Esophagus squamous epithelium (tissue), 5 donors: ENCODE results near the gene PUM1. TPM values are rescaled to one million over a fixed set of nuclear protein-coding genes. Genes with fewer than 3 reads are reported as not detected.

Experiments used
- DNase-seq: peaks from one replicate; lab custom pipeline; 2025; lab: John Stamatoyannopoulos, UW
- H3K27ac ChIP-seq, 4 donors: fragments of 200-600 bp; sonication (generic); one replicate each; pipeline ENCODE4 v1.5.1; 2016 to 2019; ENCODE audit warnings: mild to moderate bottlenecking in 1 of 4
- H3K27me3 ChIP-seq, 4 donors: fragments of 200-600 bp; sonication (generic); 1 replicate in 3 of 4; 2 replicates in 1 of 4; pipeline versions ENCODE4 v1.5.1 to v1.6.0; 2017 to 2021; ENCODE audit warnings: antibody characterized with exemption in 1 of 4
- H3K36me3 ChIP-seq, 3 donors: fragments of 200-600 bp; sonication (generic); one replicate each; pipeline ENCODE4 v1.5.1; 2016 to 2019
- H3K4me1 ChIP-seq, 3 donors: fragments of 200-600 bp; sonication (generic); one replicate each; pipeline ENCODE4 v1.5.1; 2017 to 2019
- H3K4me3 ChIP-seq, 4 donors: fragments of 200-600 bp; sonication (generic); 1 replicate in 3 of 4; 2 replicates in 1 of 4; pipeline ENCODE4 v1.5.1; 2016 to 2019; ENCODE audit warnings: mild to moderate bottlenecking in 2 of 4, moderate library complexity in 1 of 4
- H3K9me3 ChIP-seq, 3 donors: fragments of 200-600 bp; sonication (generic); one replicate each; pipeline ENCODE4 v1.5.1; 2016 to 2019
- POLR2A ChIP-seq, 4 donors: fragments of 450-650 bp; IDR thresholded peaks; one replicate each; pipeline ENCODE4 v1.6.1; 2017; ENCODE audit warnings: antibody characterized with exemption in 4 of 4, mild to moderate bottlenecking in 4 of 4, moderate library complexity in 3 of 4
- WGBS, 2 donors: methylation state at CpG; one replicate each; pipeline ENCODE4 v1.1.5; 2018; 5-methylcytosine and 5-hydroxymethylcytosine counted together
- intact Hi-C: fragments of 100-400 bp; cut with DNase I; formaldehyde crosslinking; loops from one replicate; pipeline ENCODE4 v1.15.0; 2022
- total RNA-seq, 4 donors: library from RNA; depleted of rRNA; stranded (reverse); fragments of >200 nt; gene quantifications; one replicate each; pipeline ENCODE4 v1.1.0, GENCODE V29; 2016
- TF ChIP-seq, protein P1 (sequence below), 6 experiments: fragments of 450-650 bp in 4 of 6; fragments of 200-600 bp in 2 of 6; sonication (generic) in 2 of 6; IDR thresholded peaks; one replicate each; pipeline ENCODE4 v1.5.1; 2016 to 2019; ENCODE audit warnings: antibody characterized with exemption in 6 of 6, mild to moderate bottlenecking in 4 of 6, moderate library complexity in 4 of 6
- donor health status: DM: yes; HTN: yes; CAD: no.

The PUM1 gene
- total RNA-seq, 4 donors from 2014 or later = 41.6 to 88.1 (median 53.9) TPM

DNA sequence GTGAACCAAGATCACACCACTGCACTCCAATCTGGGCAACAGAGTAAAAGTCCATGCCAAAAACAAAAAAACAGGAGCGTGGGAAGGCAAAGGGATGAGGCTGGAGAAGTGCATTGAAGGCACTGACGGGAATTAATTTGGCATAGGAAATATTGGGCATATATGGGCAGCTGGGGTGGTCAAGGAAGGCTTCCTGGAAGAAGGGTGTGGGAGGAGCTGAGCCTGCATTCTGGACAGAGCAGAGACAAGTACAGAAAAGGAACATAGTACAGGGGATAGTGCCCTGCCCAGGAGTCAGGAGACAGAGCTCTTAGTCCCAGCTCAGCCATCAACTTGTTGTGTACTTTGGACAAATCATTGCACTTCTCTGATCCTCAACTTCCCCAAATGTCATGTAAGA is 168.6 kb downstream of the PUM1 start:
- Histone ChIP-seq H3K27ac (peak overlapping the region in 3 of 4 donors; percentile 21 to 54 (median 47)), H3K4me1 (peaks cover 0 to 38% (median 4%) of the 10 kb centered on the region in 3 donors)
- intact Hi-C loops = no loop called here

DNA sequence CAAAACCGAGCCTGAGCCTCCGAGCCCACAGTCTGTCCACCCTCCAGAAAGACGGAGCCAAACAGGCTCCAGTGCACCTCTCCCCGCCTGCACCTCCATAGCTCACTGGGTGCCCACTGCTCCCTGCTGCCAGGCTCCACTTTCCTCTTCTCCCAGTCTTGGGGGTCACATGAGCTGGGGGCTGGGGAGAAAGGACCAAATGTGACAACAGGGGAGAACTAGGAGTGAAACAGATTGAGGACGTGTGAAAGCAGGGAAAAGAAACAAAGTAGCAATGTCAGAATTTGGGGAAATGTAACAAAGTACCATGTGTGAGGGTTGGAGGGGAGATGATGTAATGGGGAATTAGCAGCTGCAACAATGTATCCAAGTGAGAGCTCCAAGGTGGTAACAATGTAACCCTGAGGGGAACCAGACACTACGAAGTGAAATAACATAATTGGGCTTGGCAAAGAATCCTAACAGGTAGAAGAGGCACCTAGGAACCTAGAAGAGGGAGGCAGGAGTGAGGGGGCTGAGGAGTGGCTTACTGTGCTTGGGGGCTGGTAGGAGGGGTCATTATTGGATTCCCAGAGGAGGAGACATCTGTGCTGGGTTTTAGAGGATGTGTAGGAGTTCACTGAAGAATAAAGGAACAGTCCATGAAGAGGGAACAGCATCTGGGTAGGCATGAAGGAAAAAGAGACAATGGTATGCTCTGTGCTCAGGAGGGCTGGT is 169.4 kb downstream of the PUM1 start:
- no peaks in the 10 kb centered on the region for H3K9me3 ChIP-seq
- H3K27ac ChIP-seq = peak overlapping the region in 3 of 4 donors; percentile 47 to 76 (median 54)
- intact Hi-C loops = no loop called here
- no peak overlapping the region for H3K4me3 ChIP-seq
- H3K4me1 ChIP-seq = peaks cover 0 to 33% (median 5%) of the 10 kb centered on the region in 3 donors
- DNase-seq = no peak
- H3K36me3 ChIP-seq = no peaks in the 10 kb centered on the region
- 73 to 77% methylated on average over 6 of the region's 6 CpGs for WGBS, 2 donors
- TF ChIP-seq POLR2A (IDR thresholded peaks at IDR 0.05) = no peak
- TF ChIP-seq, protein P1, sequence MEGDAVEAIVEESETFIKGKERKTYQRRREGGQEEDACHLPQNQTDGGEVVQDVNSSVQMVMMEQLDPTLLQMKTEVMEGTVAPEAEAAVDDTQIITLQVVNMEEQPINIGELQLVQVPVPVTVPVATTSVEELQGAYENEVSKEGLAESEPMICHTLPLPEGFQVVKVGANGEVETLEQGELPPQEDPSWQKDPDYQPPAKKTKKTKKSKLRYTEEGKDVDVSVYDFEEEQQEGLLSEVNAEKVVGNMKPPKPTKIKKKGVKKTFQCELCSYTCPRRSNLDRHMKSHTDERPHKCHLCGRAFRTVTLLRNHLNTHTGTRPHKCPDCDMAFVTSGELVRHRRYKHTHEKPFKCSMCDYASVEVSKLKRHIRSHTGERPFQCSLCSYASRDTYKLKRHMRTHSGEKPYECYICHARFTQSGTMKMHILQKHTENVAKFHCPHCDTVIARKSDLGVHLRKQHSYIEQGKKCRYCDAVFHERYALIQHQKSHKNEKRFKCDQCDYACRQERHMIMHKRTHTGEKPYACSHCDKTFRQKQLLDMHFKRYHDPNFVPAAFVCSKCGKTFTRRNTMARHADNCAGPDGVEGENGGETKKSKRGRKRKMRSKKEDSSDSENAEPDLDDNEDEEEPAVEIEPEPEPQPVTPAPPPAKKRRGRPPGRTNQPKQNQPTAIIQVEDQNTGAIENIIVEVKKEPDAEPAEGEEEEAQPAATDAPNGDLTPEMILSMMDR (IDR thresholded peaks at IDR 0.05) = no peak
- H3K27me3 ChIP-seq = no peaks in the 10 kb centered on the region

More for the DNA sequence above, 168.6 kb downstream of the PUM1 start:
- Histone ChIP-seq H3K4me3 (no peak overlapping the region), H3K9me3 (no peaks in the 10 kb centered on the region), H3K27me3 (no peaks in the 10 kb centered on the region), H3K36me3 (no peaks in the 10 kb centered on the region)
- 74 to 79% methylated on average over 2 of the region's 2 CpGs for WGBS, 2 donors
- no peak for TF ChIP-seq POLR2A (IDR thresholded peaks at IDR 0.05)
- TF ChIP-seq, protein P1 (IDR thresholded peaks at IDR 0.05) = no peak
- DNase-seq = no peak

DNA sequence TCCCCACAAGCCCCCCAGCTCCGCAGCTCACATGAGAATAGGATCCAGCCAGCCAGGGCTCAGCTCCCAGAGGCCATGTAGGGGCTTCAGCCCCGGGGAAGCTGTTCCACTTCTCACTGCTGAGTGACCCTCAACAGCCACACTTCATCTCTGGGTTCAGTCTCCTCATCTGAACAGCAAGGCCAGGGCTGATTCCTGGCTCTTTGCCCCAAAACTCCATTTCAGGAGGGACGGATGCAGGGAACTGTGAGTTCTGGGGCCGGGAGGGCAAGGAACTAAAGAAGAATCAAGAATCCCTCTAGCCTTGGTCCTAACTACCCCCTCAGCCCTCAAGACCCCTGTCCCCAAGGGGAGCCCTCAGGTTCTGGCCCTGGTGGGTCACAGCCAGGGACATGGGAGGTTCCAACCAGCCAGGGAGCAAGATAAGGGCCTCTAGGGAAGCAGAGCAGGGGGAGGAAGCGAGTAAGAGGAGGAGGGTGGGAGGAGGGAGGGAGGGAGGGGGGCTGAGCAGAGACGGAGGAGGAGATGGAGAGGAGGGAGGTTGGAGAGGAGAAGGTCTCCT is 170.1 kb downstream of the PUM1 start:
- WGBS, 2 donors = 56 to 63% methylated on average over 2 to 4 of the region's 6 CpGs
- no peaks in the 10 kb centered on the region for H3K9me3 ChIP-seq
- DNase-seq = no peak
- no peaks in the 10 kb centered on the region for H3K27me3 ChIP-seq
- no peak overlapping the region for H3K4me3 ChIP-seq
- H3K4me1 ChIP-seq = peaks cover 0 to 35% (median 5%) of the 10 kb centered on the region in 3 donors
- peak overlapping the region in 3 of 4 donors; percentile 47 to 76 (median 54) for H3K27ac ChIP-seq
- intact Hi-C loops = no loop called here
- TF ChIP-seq, protein P1 (IDR thresholded peaks at IDR 0.05) = no peak
- H3K36me3 ChIP-seq = no peaks in the 10 kb centered on the region

DNA sequence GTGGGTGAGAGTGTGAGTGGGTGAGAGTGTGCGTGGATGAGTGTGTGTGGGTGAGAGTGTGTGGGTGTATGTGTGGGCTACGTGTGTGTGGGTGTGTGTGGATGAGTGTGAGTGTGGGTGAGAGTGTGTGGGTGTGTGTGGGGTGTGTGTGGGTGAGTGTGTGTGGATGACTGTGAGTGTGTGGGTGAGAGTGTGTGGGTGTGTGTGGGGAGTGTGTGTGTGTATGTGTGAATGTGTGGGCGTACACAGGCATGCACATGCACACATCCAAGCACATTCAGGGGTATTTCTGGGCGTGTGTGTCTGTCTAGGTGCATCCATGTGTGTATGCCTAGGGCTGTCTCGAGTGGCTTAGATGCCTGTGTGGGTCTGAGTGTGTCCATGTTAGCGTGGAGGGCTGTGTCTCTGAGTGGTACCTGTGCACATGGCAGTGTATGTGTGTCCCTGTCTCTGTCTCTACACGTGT is 171.0 kb downstream of the PUM1 start:
- Histone ChIP-seq H3K4me3 (no peak overlapping the region), H3K27me3 (no peaks in the 10 kb centered on the region), H3K27ac (peak overlapping the region in 1 of 4 donors; percentile 69), H3K9me3 (no peaks in the 10 kb centered on the region), H3K4me1 (peaks cover 0 to 37% (median 5%) of the 10 kb centered on the region in 3 donors), H3K36me3 (no peaks in the 10 kb centered on the region)
- intact Hi-C loops = no loop called here
- no peak for TF ChIP-seq POLR2A (IDR thresholded peaks at IDR 0.05)
- TF ChIP-seq, protein P1 (IDR thresholded peaks at IDR 0.05) = no peak
- WGBS, 2 donors = 61 to 73% methylated on average over 7 of the region's 7 CpGs
- no peak for DNase-seq
